Fibroblast of the aortic adventitia (primary cell): ENCODE results near the gene CDK17. TPM values are rescaled to one million over a fixed set of nuclear protein-coding genes. Genes with fewer than 3 reads are reported as not detected.

Source experiments
- DNase-seq: peaks from one replicate; pipeline ENCODE4 v3.0.0-alpha.2; 2010; ENCODE audit warnings: low read depth
- H3K4me3 ChIP-seq: 2 replicates; pipeline ENCODE4 v1.5.1; 2011; ENCODE audit warnings: low read depth, mild to moderate bottlenecking, control low read depth, low read length, moderate library complexity
- small RNA-seq: library from RNA; depleted of rRNA; stranded (forward); fragments of <200 nt; gene quantifications from one replicate; pipeline ENCODE3, GENCODE V24; 2012
- total RNA-seq: library from RNA; depleted of rRNA; stranded (reverse); fragments of >200 nt; gene quantifications from 2 replicates; pipeline ENCODE4 v1.2.3, GENCODE V29; 2012; ENCODE audit warnings: low replicate concordance
- TF ChIP-seq, protein P1 (sequence below): IDR thresholded peaks from 2 replicates; pipeline ENCODE4 v1.5.1; 2011; ENCODE audit warnings: mild to moderate bottlenecking, low read length, control low read depth, inconsistent platforms; ENCODE audit not compliant: insufficient read depth

Gene CDK17
- total RNA-seq, 1 donor: 49.1 TPM

GRCh38 chr12:96228566-96229248 is 171.5 kb downstream of the CDK17 start:
- TF ChIP-seq, protein P1, sequence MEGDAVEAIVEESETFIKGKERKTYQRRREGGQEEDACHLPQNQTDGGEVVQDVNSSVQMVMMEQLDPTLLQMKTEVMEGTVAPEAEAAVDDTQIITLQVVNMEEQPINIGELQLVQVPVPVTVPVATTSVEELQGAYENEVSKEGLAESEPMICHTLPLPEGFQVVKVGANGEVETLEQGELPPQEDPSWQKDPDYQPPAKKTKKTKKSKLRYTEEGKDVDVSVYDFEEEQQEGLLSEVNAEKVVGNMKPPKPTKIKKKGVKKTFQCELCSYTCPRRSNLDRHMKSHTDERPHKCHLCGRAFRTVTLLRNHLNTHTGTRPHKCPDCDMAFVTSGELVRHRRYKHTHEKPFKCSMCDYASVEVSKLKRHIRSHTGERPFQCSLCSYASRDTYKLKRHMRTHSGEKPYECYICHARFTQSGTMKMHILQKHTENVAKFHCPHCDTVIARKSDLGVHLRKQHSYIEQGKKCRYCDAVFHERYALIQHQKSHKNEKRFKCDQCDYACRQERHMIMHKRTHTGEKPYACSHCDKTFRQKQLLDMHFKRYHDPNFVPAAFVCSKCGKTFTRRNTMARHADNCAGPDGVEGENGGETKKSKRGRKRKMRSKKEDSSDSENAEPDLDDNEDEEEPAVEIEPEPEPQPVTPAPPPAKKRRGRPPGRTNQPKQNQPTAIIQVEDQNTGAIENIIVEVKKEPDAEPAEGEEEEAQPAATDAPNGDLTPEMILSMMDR: no peak
- no peak overlapping the region for H3K4me3 ChIP-seq
- no peak for DNase-seq

Small RNAs within 50 kb of the gene (small RNA-seq; reads per million reads assigned to genes)
- gene RN7SKP11: 0.51 reads per million
- gene RNU4-24P: not detected

Other genes starting within 250 kb of the CDK17 start
- 18.6 and 75.0 TPM in 2 replicates for gene ELK3, start 206.1 kb downstream of the CDK17 start, total RNA-seq
- gene CFAP54, start 89.1 kb upstream of the CDK17 start, total RNA-seq: 3.0 and 5.6 TPM in 2 replicates